Ovary (tissue), 9 donors: Measurements from ENCODE around the gene WWTR1. TPM values are rescaled to one million over a fixed set of nuclear protein-coding genes. Genes with fewer than 3 reads are reported as not detected.

ENCODE experiments used
- DNase-seq, 5 donors: peaks; one replicate each; pipeline ENCODE4 v3.0.0-alpha.2; 2019 to 2020
- H3K27ac ChIP-seq, 2 donors: fragments of 200-600 bp; one replicate each; pipeline versions ENCODE4 v1.5.1 to v1.8.0; 2019 to 2022
- H3K27me3 ChIP-seq: fragments of 200-600 bp; one replicate; pipeline ENCODE4 v1.8.0; 2022
- H3K36me3 ChIP-seq: fragments of 200-600 bp; sonication (generic); one replicate; pipeline ENCODE4 v1.5.1; 2019
- H3K4me1 ChIP-seq: one replicate; pipeline ENCODE4 v1.8.1; 2013; ENCODE audit warnings: mild to moderate bottlenecking, moderate library complexity; ENCODE audit not compliant: insufficient read depth
- H3K4me3 ChIP-seq: fragments of 200-600 bp; sonication (generic); one replicate; pipeline ENCODE4 v1.5.1; 2017
- H3K9me3 ChIP-seq, 2 donors: fragments of 200-600 bp in 1 of 2; sonication (generic) in 1 of 2; one replicate each; pipeline versions ENCODE4 v1.5.1 to v1.8.1; 2013 to 2019; ENCODE audit warnings: mild to moderate bottlenecking in 1 of 2, moderate library complexity in 1 of 2
- EP300 ChIP-seq: sonication (generic); formaldehyde crosslinking; IDR thresholded peaks from one replicate; pipeline ENCODE4 v1.6.1; 2017; ENCODE audit warnings: antibody characterized with exemption
- POLR2A ChIP-seq: fragments of 450-650 bp; IDR thresholded peaks from one replicate; pipeline ENCODE4 v1.6.1; 2017; ENCODE audit warnings: antibody characterized with exemption, mild to moderate bottlenecking, moderate library complexity
- WGBS, 3 donors: extraction: QIAGEN DNeasy Blood & Tissue Kit in 1 of 3; methylation state at CpG; one replicate each; pipeline versions ENCODE4 v1.1.5 to v1.1.7; 2013 to 2017; 5-methylcytosine and 5-hydroxymethylcytosine counted together
- intact Hi-C, 4 donors: fragments of 100-400 bp; cut with DNase I; formaldehyde crosslinking; loops; one replicate each; pipeline versions ENCODE4 v1.11.0 to v1.15.1; 2022 to 2023
- polyA plus RNA-seq, 2 donors: library from polyadenylated mRNA; stranded (reverse); fragments of 200-250 nt in 1 of 2; fragments of 350-450 nt in 1 of 2; fragmentation: Illumina TruSeq in 1 of 2; extraction: RNeasy Lipid Tissue Mini Kit (QIAGEN cat#74804) in 1 of 2; gene quantifications; one replicate each; pipeline ENCODE4 v1.2.3, GENCODE V29; 2013 to 2014
- total RNA-seq, 7 donors: library from RNA; depleted of rRNA in 2 of 7; stranded (reverse); fragments of >200 nt in 2 of 7; fragmentation: NEBNext Ultra II Directional in 3 of 7; extraction: Animal tissue kit (Norgen Biotek cat#: 25700) in 3 of 7; gene quantifications; one replicate each; pipeline versions ENCODE4 v1.1.0 to v1.2.4, GENCODE V29; 2016 to 2023
- TF ChIP-seq, protein P1 (sequence below), 3 donors: fragments of 450-650 bp in 2 of 3; fragments of 200-600 bp in 1 of 3; IDR thresholded peaks; one replicate each; pipeline versions ENCODE4 v1.5.1 to v1.8.0; 2016 to 2022; ENCODE audit warnings: antibody characterized with exemption in 3 of 3, mild to moderate bottlenecking in 1 of 3
- donor health status: DM: no; HTN: no; CAD: no; lungs with moderate emphysema.
- donor health status: DM: no; HTN: no; CAD: no.
- donor health status: Bipolar disorder and iron deficiency.
- donor health status: DM: yes; HTN: yes; CAD: no.
- donor health status: DM: no; HTN: no; CAD: no.
- donor health status: DM: yes; HTN: yes; CAD: no.

Gene WWTR1
- total and polyA plus RNA-seq, 9 donors, result 65.4 to 160 (median 96.4) TPM

DNA sequence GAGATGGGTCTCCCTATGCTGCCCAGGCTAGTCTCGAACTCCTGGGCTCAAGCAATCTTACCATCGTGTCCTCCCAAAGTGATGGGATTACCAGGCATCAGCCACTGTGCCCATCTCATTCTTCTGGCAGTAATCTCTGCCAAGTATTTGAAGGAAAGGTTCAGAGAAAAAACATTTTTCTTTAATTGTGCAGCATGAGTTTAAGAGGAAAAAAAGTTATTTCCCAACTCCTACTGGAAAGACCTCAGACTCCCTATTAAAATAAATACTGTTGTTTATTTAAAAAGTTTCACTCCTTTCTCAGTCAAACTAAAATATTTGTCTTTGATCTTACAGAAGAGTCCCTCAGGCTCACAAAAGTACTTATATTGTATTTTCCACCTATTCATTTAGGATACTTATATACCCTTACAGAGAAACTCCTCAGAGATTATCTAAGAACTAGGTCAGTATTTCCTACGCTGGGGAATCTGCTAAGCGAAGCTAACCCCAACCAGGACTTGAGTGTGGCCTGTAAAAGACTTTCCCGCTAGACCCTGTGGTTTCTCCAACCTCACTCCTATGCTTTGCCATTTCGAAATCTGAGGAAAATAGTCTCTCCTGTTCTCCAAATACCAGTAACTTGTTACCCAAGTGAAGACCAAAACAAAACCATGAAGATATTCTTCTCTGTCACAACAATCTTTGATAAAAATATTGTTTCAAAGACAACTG lies 28.7 kb downstream of the WWTR1 start:
- H3K36me3 ChIP-seq, result no peaks in the 10 kb centered on the region
- no peaks in the 10 kb centered on the region for H3K27me3 ChIP-seq
- 22 to 45% (median 35%) methylated on average over 6 of the region's 6 CpGs for WGBS, 3 donors
- TF ChIP-seq POLR2A (no peak), EP300 (no peak)
- TF ChIP-seq, protein P1, sequence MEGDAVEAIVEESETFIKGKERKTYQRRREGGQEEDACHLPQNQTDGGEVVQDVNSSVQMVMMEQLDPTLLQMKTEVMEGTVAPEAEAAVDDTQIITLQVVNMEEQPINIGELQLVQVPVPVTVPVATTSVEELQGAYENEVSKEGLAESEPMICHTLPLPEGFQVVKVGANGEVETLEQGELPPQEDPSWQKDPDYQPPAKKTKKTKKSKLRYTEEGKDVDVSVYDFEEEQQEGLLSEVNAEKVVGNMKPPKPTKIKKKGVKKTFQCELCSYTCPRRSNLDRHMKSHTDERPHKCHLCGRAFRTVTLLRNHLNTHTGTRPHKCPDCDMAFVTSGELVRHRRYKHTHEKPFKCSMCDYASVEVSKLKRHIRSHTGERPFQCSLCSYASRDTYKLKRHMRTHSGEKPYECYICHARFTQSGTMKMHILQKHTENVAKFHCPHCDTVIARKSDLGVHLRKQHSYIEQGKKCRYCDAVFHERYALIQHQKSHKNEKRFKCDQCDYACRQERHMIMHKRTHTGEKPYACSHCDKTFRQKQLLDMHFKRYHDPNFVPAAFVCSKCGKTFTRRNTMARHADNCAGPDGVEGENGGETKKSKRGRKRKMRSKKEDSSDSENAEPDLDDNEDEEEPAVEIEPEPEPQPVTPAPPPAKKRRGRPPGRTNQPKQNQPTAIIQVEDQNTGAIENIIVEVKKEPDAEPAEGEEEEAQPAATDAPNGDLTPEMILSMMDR (IDR thresholded peaks at IDR 0.05), result no peak
- peak overlapping the region in 1 of 2 donors; percentile 26 for H3K27ac ChIP-seq
- intact Hi-C loops, result no loop called here
- no peaks in the 10 kb centered on the region for H3K9me3 ChIP-seq
- H3K4me1 ChIP-seq, result peaks cover 42% of the 10 kb centered on the region
- H3K4me3 ChIP-seq, result no peak overlapping the region
- DNase-seq, result no peak

GRCh38 chr3:149626671-149627070 lies 31.2 kb downstream of the WWTR1 start:
- H3K4me3 ChIP-seq, result no peak overlapping the region
- intact Hi-C loops, result no loop called here
- H3K4me1 ChIP-seq, result peaks cover 32% of the 10 kb centered on the region
- H3K9me3 ChIP-seq, result no peaks in the 10 kb centered on the region
- no peaks in the 10 kb centered on the region for H3K27me3 ChIP-seq
- no peak overlapping the region for H3K27ac ChIP-seq
- no peak for TF ChIP-seq EP300
- TF ChIP-seq, protein P1 (IDR thresholded peaks at IDR 0.05), result no peak
- no peak for TF ChIP-seq POLR2A
- 91 to 94% (median 92%) methylated on average over 4 of the region's 4 CpGs for WGBS, 3 donors
- DNase-seq, result no peak
- H3K36me3 ChIP-seq, result no peaks in the 10 kb centered on the region

DNA sequence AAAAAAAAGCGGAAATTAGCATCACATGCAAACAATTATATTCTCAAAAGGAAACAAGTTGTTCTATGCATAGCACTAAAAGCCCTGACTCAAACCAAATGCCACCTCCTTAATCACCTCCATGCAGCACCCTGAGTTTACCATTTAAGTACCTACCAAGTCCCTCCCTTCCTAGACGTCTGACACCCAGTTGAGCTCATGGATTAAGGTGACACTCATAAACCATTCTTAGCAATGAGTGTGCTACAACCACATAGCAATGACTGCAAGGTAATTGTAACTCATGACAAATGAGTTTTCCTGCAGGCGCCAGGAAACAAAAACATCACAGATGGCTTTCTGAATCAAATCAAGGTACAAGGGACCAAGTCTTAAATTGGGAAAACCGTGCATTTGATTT lies 32.0 kb downstream of the WWTR1 start:
- no peaks in the 10 kb centered on the region for H3K27me3 ChIP-seq
- intact Hi-C loops, result no loop called here
- 71 to 81% (median 78%) methylated on average over 4 of the region's 4 CpGs for WGBS, 3 donors
- no peak overlapping the region for H3K27ac ChIP-seq
- TF ChIP-seq EP300 (no peak), POLR2A (no peak)
- TF ChIP-seq, protein P1 (IDR thresholded peaks at IDR 0.05), result no peak
- DNase-seq, result no peak
- no peaks in the 10 kb centered on the region for H3K9me3 ChIP-seq
- no peaks in the 10 kb centered on the region for H3K36me3 ChIP-seq
- peaks cover 28% of the 10 kb centered on the region for H3K4me1 ChIP-seq
- H3K4me3 ChIP-seq, result no peak overlapping the region

- H3K9me3 ChIP-seq, result no peaks in the 10 kb centered on the region
- no peak overlapping the region for H3K4me3 ChIP-seq
- no peaks in the 10 kb centered on the region for H3K27me3 ChIP-seq
- peaks cover 32% of the 10 kb centered on the region for H3K4me1 ChIP-seq
- no peak for DNase-seq
- TF ChIP-seq POLR2A (no peak), EP300 (no peak)
- TF ChIP-seq, protein P1 (IDR thresholded peaks at IDR 0.05), result no peak
- no peaks in the 10 kb centered on the region for H3K36me3 ChIP-seq
- intact Hi-C loops, result no loop called here
- 75 to 80% (median 75%) methylated on average over 6 of the region's 6 CpGs for WGBS, 3 donors
- H3K27ac ChIP-seq, result no peak overlapping the region
These were observed 34.0 kb downstream of the WWTR1 start for GRCh38 chr3:149623824-149624223.
